ENCODE data around the gene PPP2R2B. TPM values are rescaled to one million over a fixed set of nuclear protein-coding genes. Genes with fewer than 3 reads are reported as not detected.

Gene PPP2R2B
- total and polyA plus RNA-seq, 2 of the 4 experiments (the other 2 are of a cell fraction), result not detected

DNA sequence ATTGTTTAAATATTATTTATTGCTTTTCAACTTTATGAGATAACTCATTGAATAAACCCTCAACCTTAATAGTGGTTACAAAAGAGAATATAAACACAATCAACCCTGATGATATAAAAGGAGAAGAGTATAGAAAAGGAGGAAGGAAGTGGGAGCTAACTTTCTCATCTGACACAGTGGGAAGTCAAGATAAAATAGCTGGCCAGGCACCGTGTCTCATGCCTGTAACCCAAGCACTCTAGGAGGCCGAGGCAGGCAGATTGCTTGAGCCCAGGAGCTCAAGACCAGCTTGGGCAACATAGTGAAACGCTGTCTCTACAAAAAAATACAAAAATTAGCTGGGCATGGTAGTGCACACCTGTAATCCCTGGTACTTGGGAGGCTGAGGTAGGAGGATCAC, 93.5 kb downstream of the PPP2R2B start (continued):
- TF ChIP-seq RAD21 (IDR thresholded peaks at IDR 0.05; ENCODE audit: low read length) (no peak), MAZ (IDR thresholded peaks at IDR 0.05; ENCODE audit: borderline replicate concordance, low read depth, low read length) (no peak)

DNA sequence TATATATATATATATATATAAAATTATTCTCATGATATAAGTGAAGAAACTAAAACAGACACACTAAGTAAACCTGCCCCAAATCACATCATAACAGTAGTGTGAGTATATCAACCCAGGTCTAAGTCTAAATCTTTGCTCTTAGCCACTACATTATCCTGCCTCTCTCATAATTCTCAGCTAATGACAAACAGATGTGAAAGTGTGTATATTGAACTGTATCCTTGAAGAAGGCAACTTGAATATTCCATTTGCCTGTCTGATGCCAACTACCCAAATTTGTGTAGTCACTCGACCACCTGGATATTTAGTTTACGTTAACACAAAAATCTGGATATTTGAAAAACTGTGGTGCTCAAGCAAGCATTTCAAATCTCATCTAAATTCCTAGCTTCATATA, 97.4 kb downstream of the PPP2R2B start:
- H4K5ac ChIP-seq (ENCODE audit: low read depth, low read length), result no peak overlapping the region
- ATAC-seq (ENCODE audit: low read depth) (no peak), DNase-seq (no peak)
- H3K27me3 ChIP-seq (ENCODE audit: control insufficient read depth, insufficient read depth, low read length), result no peaks in the 10 kb centered on the region
- H4K8ac ChIP-seq (ENCODE audit: low read depth in 2 of 2, low read length in 2 of 2), result no peak overlapping the region
- in situ Hi-C loops (cut with MboI; ENCODE audit: low sequenced_read_pairs) (no loop called here), intact Hi-C loops (cut with micrococcal nuclease) (no loop called here), dilution Hi-C loops (cut with HindIII; ENCODE audit: low sequenced_read_pairs, unreplicated experiment) (no loop called here)
- no peak overlapping the region for H3K14ac ChIP-seq (replicated peaks; ENCODE audit: low read depth, low read length)
- no peak overlapping the region for H2BK15ac ChIP-seq (ENCODE audit: low read depth, low read length)
- H2AK9ac ChIP-seq (replicated peaks; ENCODE audit: low read depth, low read length, poor library complexity), result no peak overlapping the region
- no peak overlapping the region for H3K9ac ChIP-seq (ENCODE audit: low read depth, low read length)
- no peaks in the 10 kb centered on the region for H3K79me1 ChIP-seq (ENCODE audit: low read depth in 1 of 2, low read length in 2 of 2)
- CTCF ChIA-PET, result no interaction called here
- H3K4me3 ChIP-seq (ENCODE audit: insufficient read depth, low read depth, low read length), result no peak overlapping the region
- no peaks in the 10 kb centered on the region for H4K20me1 ChIP-seq (ENCODE audit: insufficient read depth, low read length)
- H3K23ac ChIP-seq (ENCODE audit: low read depth, low read length), result no peak overlapping the region
- no peak overlapping the region for H2BK5ac ChIP-seq (ENCODE audit: low read depth, low read length, poor library complexity, severe bottlenecking)
- WGBS, 2 experiments (ENCODE audit: extremely low coverage in 2 of 2, insufficient read length in 1 of 2), result no CpG with 5 or more reads among the region's 2 CpGs
- no TSS peak for BruUV-seq (replicated peaks)
- no peak overlapping the region for H4K91ac ChIP-seq (ENCODE audit: insufficient read depth, low read depth, low read length)
- no peak overlapping the region for H3K56ac ChIP-seq (ENCODE audit: extremely low read depth, insufficient read depth, low read length)
- no peaks in the 10 kb centered on the region for H3K9me3 ChIP-seq (ENCODE audit: control insufficient read depth, insufficient read depth, low read length)
- H3K9me1 ChIP-seq (ENCODE audit: insufficient read depth, low read length), result no peaks in the 10 kb centered on the region
- no peak overlapping the region for H3K18ac ChIP-seq (ENCODE audit: low read depth, low read length)
- no peak overlapping the region for H2BK120ac ChIP-seq (ENCODE audit: low read depth, low read length)
- no peak for TF ChIP-seq RCOR1 (IDR thresholded peaks at IDR 0.05; ENCODE audit: insufficient replicate concordance, low read length)
- TF ChIP-seq, protein P1, sequence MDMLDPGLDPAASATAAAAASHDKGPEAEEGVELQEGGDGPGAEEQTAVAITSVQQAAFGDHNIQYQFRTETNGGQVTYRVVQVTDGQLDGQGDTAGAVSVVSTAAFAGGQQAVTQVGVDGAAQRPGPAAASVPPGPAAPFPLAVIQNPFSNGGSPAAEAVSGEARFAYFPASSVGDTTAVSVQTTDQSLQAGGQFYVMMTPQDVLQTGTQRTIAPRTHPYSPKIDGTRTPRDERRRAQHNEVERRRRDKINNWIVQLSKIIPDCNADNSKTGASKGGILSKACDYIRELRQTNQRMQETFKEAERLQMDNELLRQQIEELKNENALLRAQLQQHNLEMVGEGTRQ (IDR thresholded peaks at IDR 0.05; ENCODE audit: low read depth, low read length), result no peak
- TF ChIP-seq, protein P2, sequence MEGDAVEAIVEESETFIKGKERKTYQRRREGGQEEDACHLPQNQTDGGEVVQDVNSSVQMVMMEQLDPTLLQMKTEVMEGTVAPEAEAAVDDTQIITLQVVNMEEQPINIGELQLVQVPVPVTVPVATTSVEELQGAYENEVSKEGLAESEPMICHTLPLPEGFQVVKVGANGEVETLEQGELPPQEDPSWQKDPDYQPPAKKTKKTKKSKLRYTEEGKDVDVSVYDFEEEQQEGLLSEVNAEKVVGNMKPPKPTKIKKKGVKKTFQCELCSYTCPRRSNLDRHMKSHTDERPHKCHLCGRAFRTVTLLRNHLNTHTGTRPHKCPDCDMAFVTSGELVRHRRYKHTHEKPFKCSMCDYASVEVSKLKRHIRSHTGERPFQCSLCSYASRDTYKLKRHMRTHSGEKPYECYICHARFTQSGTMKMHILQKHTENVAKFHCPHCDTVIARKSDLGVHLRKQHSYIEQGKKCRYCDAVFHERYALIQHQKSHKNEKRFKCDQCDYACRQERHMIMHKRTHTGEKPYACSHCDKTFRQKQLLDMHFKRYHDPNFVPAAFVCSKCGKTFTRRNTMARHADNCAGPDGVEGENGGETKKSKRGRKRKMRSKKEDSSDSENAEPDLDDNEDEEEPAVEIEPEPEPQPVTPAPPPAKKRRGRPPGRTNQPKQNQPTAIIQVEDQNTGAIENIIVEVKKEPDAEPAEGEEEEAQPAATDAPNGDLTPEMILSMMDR (conservative IDR thresholded peaks at IDR 0.05; ENCODE audit: low read depth, low read length), result no peak
- no peak for TF ChIP-seq POLR2A (IDR thresholded peaks at IDR 0.05; ENCODE audit: low read depth, low read length)
- TF ChIP-seq BHLHE40 (IDR thresholded peaks at IDR 0.05; ENCODE audit: low read depth, low read length), result no peak
- no peak for TF ChIP-seq NFE2L2 (IDR thresholded peaks at IDR 0.05; ENCODE audit: low read depth, low read length)
- no peak for TF ChIP-seq CEBPB (IDR thresholded peaks at IDR 0.05; ENCODE audit: low read depth, low read length)
- TF ChIP-seq CHD1 (IDR thresholded peaks at IDR 0.05; ENCODE audit: low read depth, low read length), result no peak
- no peak for TF ChIP-seq MAZ (IDR thresholded peaks at IDR 0.05; ENCODE audit: borderline replicate concordance, low read depth, low read length)
- no peak for TF ChIP-seq SMC3 (IDR thresholded peaks at IDR 0.05; ENCODE audit: low read depth, low read length)
- TF ChIP-seq MAFK (IDR thresholded peaks at IDR 0.05; ENCODE audit: low read depth, low read length), result no peak
- TF ChIP-seq FOS (IDR thresholded peaks at IDR 0.05; ENCODE audit: low read depth, low read length), result no peak
- no peak for TF ChIP-seq MXI1 (IDR thresholded peaks at IDR 0.05; ENCODE audit: borderline replicate concordance, low read depth, low read length)
- TF ChIP-seq RAD21 (IDR thresholded peaks at IDR 0.05; ENCODE audit: low read length), result no peak
- TF ChIP-seq RFX5 (IDR thresholded peaks at IDR 0.05; ENCODE audit: low read depth, low read length), result no peak
- no peaks in the 10 kb centered on the region for H3K4me1 ChIP-seq (ENCODE audit: control insufficient read depth, insufficient read depth, low read length)
- H2BK20ac ChIP-seq (ENCODE audit: low read depth, low read length), result no peak overlapping the region
- H3K36me3 ChIP-seq (ENCODE audit: control insufficient read depth, insufficient read depth, low read length), result no peaks in the 10 kb centered on the region
- no peak overlapping the region for H2AFZ ChIP-seq (replicated peaks; ENCODE audit: low read length, poor library complexity)
- H3K4ac ChIP-seq (ENCODE audit: low read depth, low read length), result no peak overlapping the region
- no peak overlapping the region for H3K4me2 ChIP-seq (ENCODE audit: low read depth, low read length)
- no peak overlapping the region for H2AK5ac ChIP-seq (ENCODE audit: low read depth, low read length)
- no peak overlapping the region for H3K27ac ChIP-seq (ENCODE audit: insufficient read depth, low read length)
- POLR2A ChIA-PET (ENCODE audit: unreplicated experiment), result no interaction called here
